GM18861 (cell line): ENCODE measurements around the gene ESRRB.

Source experiments
- ATAC-seq: cut with Tn5 transposase; IDR thresholded peaks from one replicate; pipeline ENCODE4 v1.9.1; 2021; ENCODE audit not compliant: unreplicated experiment

ESRRB gene

GRCh38 chr14:76396714-76397187 is 20.8 kb downstream of the ESRRB start:
- no peak for ATAC-seq

- no peak for ATAC-seq
Observed at GRCh38 chr14:76405627-76406026, 29.7 kb downstream of the ESRRB start.

GRCh38 chr14:76407449-76408150 is 31.7 kb downstream of the ESRRB start:
- no peak for ATAC-seq

GRCh38 chr14:76408877-76409276 is 32.9 kb downstream of the ESRRB start:
- no peak for ATAC-seq

- ATAC-seq, result no peak
Observed at GRCh38 chr14:76412501-76412900, 36.6 kb downstream of the ESRRB start.

- no peak for ATAC-seq
Observed at GRCh38 chr14:76413106-76413961, 37.4 kb downstream of the ESRRB start.

- ATAC-seq, result no peak
Observed at GRCh38 chr14:76413962-76414600, 38.1 kb downstream of the ESRRB start.

- ATAC-seq, result no peak
Observed at GRCh38 chr14:76419399-76419798, 43.5 kb downstream of the ESRRB start.

- no peak for ATAC-seq
Observed at GRCh38 chr14:76420827-76421226, 44.9 kb downstream of the ESRRB start.

- ATAC-seq, result no peak
Observed at GRCh38 chr14:76421662-76422061, 45.7 kb downstream of the ESRRB start.

- no peak for ATAC-seq
Observed at GRCh38 chr14:76422662-76423061, 46.7 kb downstream of the ESRRB start.

GRCh38 chr14:76423534-76423933 is 47.6 kb downstream of the ESRRB start:
- no peak for ATAC-seq

- ATAC-seq, result no peak
Observed at GRCh38 chr14:76424359-76424758, 48.4 kb downstream of the ESRRB start.

GRCh38 chr14:76426161-76426696 is 50.3 kb downstream of the ESRRB start:
- ATAC-seq, result no peak

- no peak for ATAC-seq
Observed at GRCh38 chr14:76428611-76429010, 52.7 kb downstream of the ESRRB start.

GRCh38 chr14:76430017-76430416 is 54.1 kb downstream of the ESRRB start:
- ATAC-seq, result no peak

- ATAC-seq, result no peak
Observed at GRCh38 chr14:76430475-76430980, 54.6 kb downstream of the ESRRB start.

- ATAC-seq, result no peak
Observed at GRCh38 chr14:76431538-76431937, 55.6 kb downstream of the ESRRB start.

GRCh38 chr14:76432827-76433752 is 57.2 kb downstream of the ESRRB start:
- ATAC-seq, result no peak

GRCh38 chr14:76434220-76434619 is 58.3 kb downstream of the ESRRB start:
- no peak for ATAC-seq
